DMS79 treated with DMSO at 0.1 percent for 48 hours (cell line): ENCODE results near the gene PYM1.
"Not testable (repeated sequence)": the region's sequence is repeated elsewhere in the genome, so short reads cannot be mapped to it uniquely, and the experiment has no call there.

Experiments
- DNase-seq: peaks from one replicate; lab custom pipeline; 2025; lab: John Stamatoyannopoulos, UW

Gene PYM1

GRCh38 chr12:55908726-55909512, 18.8 kb downstream of the PYM1 start:
- DNase-seq, result no peak

- no peak for DNase-seq
These were observed 21.6 kb downstream of the PYM1 start for GRCh38 chr12:55906056-55906455.

GRCh38 chr12:55901881-55902490, 25.7 kb downstream of the PYM1 start:
- DNase-seq, result no peak

- DNase-seq, result no peak
These were observed 28.6 kb downstream of the PYM1 start for GRCh38 chr12:55899082-55899481.

- no peak for DNase-seq
These were observed 34.0 kb downstream of the PYM1 start for GRCh38 chr12:55893723-55894122.

GRCh38 chr12:55891310-55891709, 36.4 kb downstream of the PYM1 start:
- DNase-seq, result no peak

GRCh38 chr12:55885113-55885512, 42.6 kb downstream of the PYM1 start:
- no peak for DNase-seq

GRCh38 chr12:55877824-55878223, 49.9 kb downstream of the PYM1 start:
- DNase-seq, result no peak

- DNase-seq, result no peak
These were observed 51.8 kb downstream of the PYM1 start for GRCh38 chr12:55875704-55876467.

- no peak for DNase-seq
These were observed 53.3 kb downstream of the PYM1 start for GRCh38 chr12:55874443-55874842.

GRCh38 chr12:55866454-55867004, 61.2 kb downstream of the PYM1 start:
- not testable (repeated sequence) for DNase-seq

- DNase-seq, result no peak
These were observed 62.4 kb downstream of the PYM1 start for GRCh38 chr12:55865327-55865726.

GRCh38 chr12:55862931-55863330, 64.8 kb downstream of the PYM1 start:
- not testable (repeated sequence) for DNase-seq

- no peak for DNase-seq
These were observed 65.4 kb downstream of the PYM1 start for GRCh38 chr12:55862286-55862685.

- no peak for DNase-seq
These were observed 65.8 kb downstream of the PYM1 start for GRCh38 chr12:55861871-55862270.

- no peak for DNase-seq
These were observed 66.3 kb downstream of the PYM1 start for GRCh38 chr12:55861396-55861795.

GRCh38 chr12:55852740-55853139, 75.0 kb downstream of the PYM1 start:
- no peak for DNase-seq
